Hematopoietic multipotent progenitor cell (in vitro differentiated cells): ENCODE results near the gene SAG. TPM values are rescaled to one million over a fixed set of nuclear protein-coding genes. Genes with fewer than 3 reads are reported as not detected.
"Not testable (repeated sequence)": the region's sequence is repeated elsewhere in the genome, so short reads cannot be mapped to it uniquely, and the experiment has no call there.

ENCODE experiments used
- DNase-seq, 3 donors: peaks; one replicate each; pipeline ENCODE4 v3.0.0-alpha.2; 2011 to 2015; ENCODE audit warnings: low read depth in 2 of 3, low spot score in 2 of 3
- total RNA-seq: library from RNA; depleted of rRNA; stranded (reverse); fragments of >200 nt; gene quantifications from one replicate; pipeline ENCODE4 v1.2.3, GENCODE V29; 2012

The SAG gene
- total RNA-seq, 1 donor = under 0.01 TPM

GRCh38 chr2:233374776-233375175, 67.2 kb downstream of the SAG start:
- not testable (repeated sequence) for DNase-seq

- no peak for DNase-seq
Observed at GRCh38 chr2:233375490-233376314, 68.1 kb downstream of the SAG start.

GRCh38 chr2:233379034-233379433, 71.4 kb downstream of the SAG start:
- DNase-seq = no peak

GRCh38 chr2:233379441-233379840, 71.8 kb downstream of the SAG start:
- no peak for DNase-seq

- no peak for DNase-seq
Observed at GRCh38 chr2:233380132-233380895, 72.7 kb downstream of the SAG start.

- DNase-seq = no peak
Observed at GRCh38 chr2:233380995-233381637, 73.5 kb downstream of the SAG start.

GRCh38 chr2:233381638-233381995, 74.0 kb downstream of the SAG start:
- no peak for DNase-seq

GRCh38 chr2:233384015-233384414, 76.4 kb downstream of the SAG start:
- peak in 1 of 3 donors; percentile 17 for DNase-seq

- DNase-seq = no peak
Observed at GRCh38 chr2:233384811-233385488, 77.3 kb downstream of the SAG start.

- peak in 2 of 3 donors; percentile 83 to 95 for DNase-seq
Observed at GRCh38 chr2:233385489-233386044, 78.0 kb downstream of the SAG start.

- DNase-seq = peak in 1 of 3 donors; percentile 28
Observed at GRCh38 chr2:233386382-233387041, 78.9 kb downstream of the SAG start.

GRCh38 chr2:233387225-233387624, 79.6 kb downstream of the SAG start:
- no peak for DNase-seq

GRCh38 chr2:233387667-233388528, 80.3 kb downstream of the SAG start:
- DNase-seq = peak in 2 of 3 donors; percentile 31 to 67

GRCh38 chr2:233389601-233390125, 82.0 kb downstream of the SAG start:
- no peak for DNase-seq

- DNase-seq = no peak
Observed at GRCh38 chr2:233395687-233396086, 88.1 kb downstream of the SAG start.
